Mesothelial cell of epicardium (in vitro differentiated cells): Measurements from ENCODE around the gene NID2. TPM values are rescaled to one million over a fixed set of nuclear protein-coding genes. Genes with fewer than 3 reads are reported as not detected.

Source experiments
- DNase-seq, 2 experiments: peaks; one replicate each; pipeline ENCODE4 v3.0.0; 2021; ENCODE audit warnings: low spot score in 2 of 2; ENCODE audit not compliant: unreplicated experiment in 2 of 2
- H3K27ac Mint-ChIP-seq: 2 replicates; pipeline ENCODE4 v1.8.0; 2021; ENCODE audit warnings: mixed read lengths
- H3K27me3 Mint-ChIP-seq: 2 replicates; pipeline ENCODE4 v1.8.0; 2021; ENCODE audit warnings: low read depth, mixed read lengths
- H3K36me3 Mint-ChIP-seq: 2 replicates; pipeline ENCODE4 v1.8.0; 2021; ENCODE audit warnings: mixed read lengths
- H3K4me1 Mint-ChIP-seq: 2 replicates; pipeline ENCODE4 v1.8.0; 2021; ENCODE audit warnings: mixed read lengths
- H3K4me3 Mint-ChIP-seq: 2 replicates; pipeline ENCODE4 v1.8.0; 2021; ENCODE audit warnings: mild to moderate bottlenecking, moderate library complexity, mixed read lengths
- H3K9me3 Mint-ChIP-seq: 2 replicates; pipeline ENCODE4 v1.8.0; 2021; ENCODE audit warnings: mixed read lengths
- total RNA-seq: library from RNA; stranded (reverse); gene quantifications from 3 replicates; pipeline ENCODE4 v1.2.1, GENCODE V29; 2021
- TF ChIP-seq, protein P1 (sequence below): fragments of 200-600 bp; sonication (generic); IDR thresholded peaks from one replicate; pipeline ENCODE4 v1.5.0; 2021; ENCODE audit warnings: antibody characterized with exemption; ENCODE audit not compliant: unreplicated experiment

Gene NID2
- total RNA-seq, 1 donor from 2014 or later, result 120 TPM

DNA sequence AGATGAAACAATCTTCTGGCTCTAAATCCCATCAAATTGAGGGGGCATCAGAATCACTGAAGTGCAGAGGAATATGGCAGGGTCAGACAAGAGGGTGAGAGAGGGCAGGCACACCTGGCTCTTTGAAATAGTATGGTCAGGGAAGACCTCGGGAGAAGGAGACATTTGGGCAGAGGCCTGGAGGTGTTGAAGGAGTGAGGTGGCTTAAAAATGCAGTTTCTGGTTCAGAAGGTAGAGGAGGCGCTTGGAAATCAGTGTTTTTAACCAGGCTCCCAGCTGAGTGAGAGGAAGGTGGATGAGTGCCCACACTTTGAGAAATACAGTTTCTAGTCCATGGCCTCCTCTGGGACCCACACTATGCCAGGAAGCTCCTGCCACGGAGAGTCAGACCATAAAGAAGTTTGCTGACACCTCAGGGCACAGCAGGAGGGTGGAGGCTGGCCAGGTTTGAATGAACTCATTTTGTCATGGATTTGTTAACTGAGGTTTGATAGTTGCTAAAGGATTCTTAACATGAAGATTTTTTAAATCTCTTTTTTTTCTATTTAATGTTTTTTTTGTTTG lies 20.1 kb downstream of the NID2 start:
- H3K4me3 Mint-ChIP-seq, result no peak overlapping the region
- peak overlapping the region; percentile 62 for H3K27ac Mint-ChIP-seq
- peaks cover 71% of the 10 kb centered on the region for H3K4me1 Mint-ChIP-seq
- H3K27me3 Mint-ChIP-seq, result no peaks in the 10 kb centered on the region
- DNase-seq, result no peak
- H3K9me3 Mint-ChIP-seq, result no peaks in the 10 kb centered on the region
- no peaks in the 10 kb centered on the region for H3K36me3 Mint-ChIP-seq
- TF ChIP-seq, protein P1, sequence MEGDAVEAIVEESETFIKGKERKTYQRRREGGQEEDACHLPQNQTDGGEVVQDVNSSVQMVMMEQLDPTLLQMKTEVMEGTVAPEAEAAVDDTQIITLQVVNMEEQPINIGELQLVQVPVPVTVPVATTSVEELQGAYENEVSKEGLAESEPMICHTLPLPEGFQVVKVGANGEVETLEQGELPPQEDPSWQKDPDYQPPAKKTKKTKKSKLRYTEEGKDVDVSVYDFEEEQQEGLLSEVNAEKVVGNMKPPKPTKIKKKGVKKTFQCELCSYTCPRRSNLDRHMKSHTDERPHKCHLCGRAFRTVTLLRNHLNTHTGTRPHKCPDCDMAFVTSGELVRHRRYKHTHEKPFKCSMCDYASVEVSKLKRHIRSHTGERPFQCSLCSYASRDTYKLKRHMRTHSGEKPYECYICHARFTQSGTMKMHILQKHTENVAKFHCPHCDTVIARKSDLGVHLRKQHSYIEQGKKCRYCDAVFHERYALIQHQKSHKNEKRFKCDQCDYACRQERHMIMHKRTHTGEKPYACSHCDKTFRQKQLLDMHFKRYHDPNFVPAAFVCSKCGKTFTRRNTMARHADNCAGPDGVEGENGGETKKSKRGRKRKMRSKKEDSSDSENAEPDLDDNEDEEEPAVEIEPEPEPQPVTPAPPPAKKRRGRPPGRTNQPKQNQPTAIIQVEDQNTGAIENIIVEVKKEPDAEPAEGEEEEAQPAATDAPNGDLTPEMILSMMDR, result no peak

DNA sequence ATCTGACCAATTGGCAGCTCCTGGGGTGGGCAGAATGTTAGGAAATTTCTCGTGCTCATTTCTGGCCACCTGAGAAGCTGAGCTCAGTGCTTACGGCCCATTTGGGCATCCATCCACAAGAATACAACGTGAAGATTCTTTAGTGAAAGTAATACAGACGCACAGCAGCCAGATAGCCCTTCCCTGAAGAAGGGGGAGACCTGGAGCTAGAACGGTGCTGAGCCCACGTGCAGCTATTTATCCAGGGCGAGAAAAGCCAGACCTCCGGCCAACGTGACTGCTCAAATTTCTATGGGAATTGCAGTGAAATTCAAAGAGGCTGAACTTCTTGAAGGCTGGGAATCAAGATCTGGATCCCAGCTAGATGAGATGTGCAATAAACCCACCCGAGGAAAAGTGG lies 20.7 kb downstream of the NID2 start:
- TF ChIP-seq, protein P1, result no peak
- no peak overlapping the region for H3K4me3 Mint-ChIP-seq
- no peaks in the 10 kb centered on the region for H3K27me3 Mint-ChIP-seq
- no peaks in the 10 kb centered on the region for H3K9me3 Mint-ChIP-seq
- no peaks in the 10 kb centered on the region for H3K36me3 Mint-ChIP-seq
- peaks cover 65% of the 10 kb centered on the region for H3K4me1 Mint-ChIP-seq
- DNase-seq, result no peak
- H3K27ac Mint-ChIP-seq, result no peak overlapping the region

DNA sequence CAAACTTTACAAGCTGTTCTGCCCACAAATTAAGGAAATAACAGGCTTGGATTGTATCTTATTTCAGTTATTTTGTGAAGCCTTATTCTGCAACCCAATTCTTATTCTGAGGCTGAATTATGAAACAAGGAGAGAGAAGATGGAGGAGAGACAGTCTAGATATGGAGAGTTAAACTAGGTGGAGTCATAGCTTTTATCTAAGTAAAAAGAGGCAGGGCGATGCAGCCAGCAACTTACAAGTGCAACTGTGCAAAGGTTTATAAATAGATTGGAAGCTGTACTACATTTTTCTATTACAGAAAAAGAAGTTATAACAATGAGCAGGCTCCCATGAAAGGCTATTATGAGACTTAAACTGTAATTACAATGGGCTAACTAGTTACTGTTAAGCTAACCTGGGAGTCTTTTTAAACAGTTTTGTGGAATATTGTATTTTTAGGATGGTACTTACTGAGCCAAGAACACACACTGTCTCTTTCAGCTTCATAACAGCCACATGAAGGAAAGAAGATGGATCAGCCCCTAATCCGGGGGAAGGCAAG lies 22.4 kb downstream of the NID2 start:
- Mint-ChIP-seq H3K36me3 (no peaks in the 10 kb centered on the region), H3K27me3 (no peaks in the 10 kb centered on the region), H3K9me3 (no peaks in the 10 kb centered on the region), H3K4me3 (no peak overlapping the region), H3K4me1 (peaks cover 48% of the 10 kb centered on the region), H3K27ac (no peak overlapping the region)
- DNase-seq, result no peak
- TF ChIP-seq, protein P1, result no peak

DNA sequence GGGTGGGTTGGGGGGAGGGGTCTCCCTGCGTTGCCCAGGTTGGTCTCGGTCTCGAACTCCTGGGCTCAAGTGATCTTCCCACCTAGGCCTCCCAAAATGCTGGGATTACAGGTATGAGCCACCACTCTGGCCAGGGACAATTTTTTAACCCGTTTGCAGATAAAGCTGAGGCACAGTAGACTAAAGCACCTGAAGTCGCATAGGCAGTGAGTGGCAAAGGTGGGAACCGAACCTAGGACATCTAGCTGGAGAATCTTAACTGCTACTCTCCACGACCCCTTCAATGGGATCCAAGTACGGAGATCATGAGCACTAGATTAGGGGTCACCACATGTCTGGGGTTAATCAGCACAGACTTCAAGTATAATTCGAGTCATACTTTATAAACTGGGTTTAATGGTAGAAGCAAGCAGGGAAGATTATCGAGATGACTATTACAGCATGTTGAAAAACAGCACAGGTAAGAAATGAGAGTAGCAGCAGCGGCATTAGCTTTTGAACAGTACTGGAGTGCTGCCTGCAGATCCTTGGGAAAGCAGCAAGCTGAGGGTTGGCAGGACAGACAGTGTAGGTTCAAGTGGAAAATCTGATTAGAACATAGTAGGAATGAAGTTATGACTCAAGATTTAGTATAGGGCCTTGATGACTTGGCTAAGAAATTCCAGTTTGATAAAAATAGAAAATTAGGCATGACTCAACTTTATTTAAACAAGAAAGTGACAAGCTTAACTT lies 23.9 kb downstream of the NID2 start:
- H3K4me1 Mint-ChIP-seq, result peaks cover 33% of the 10 kb centered on the region
- H3K27ac Mint-ChIP-seq, result peak overlapping the region; percentile 44

DNA sequence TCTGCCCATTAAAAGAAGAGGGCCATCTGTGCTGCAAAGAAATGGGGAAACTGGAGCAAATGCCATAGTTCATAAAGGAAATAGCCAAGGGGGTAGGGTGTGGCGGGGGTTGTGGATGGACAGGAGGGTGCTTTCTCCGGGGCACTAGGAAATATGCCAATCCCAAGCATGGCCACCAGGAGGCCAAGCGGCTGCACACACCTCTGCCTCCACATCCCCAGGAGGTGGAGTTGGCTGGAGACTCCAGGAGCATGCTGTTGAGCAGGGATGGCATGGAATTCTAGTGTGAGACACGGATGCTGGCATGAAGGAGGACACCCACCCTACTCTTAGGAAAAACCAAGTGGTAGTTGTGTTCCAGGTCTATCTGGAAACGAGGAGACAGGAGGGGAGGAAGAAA lies 25.2 kb downstream of the NID2 start:
- H3K27me3 Mint-ChIP-seq, result no peaks in the 10 kb centered on the region
- no peaks in the 10 kb centered on the region for H3K36me3 Mint-ChIP-seq
- DNase-seq, result peak in 1 of 2 experiments; percentile 49
- H3K27ac Mint-ChIP-seq, result no peak overlapping the region
- H3K4me3 Mint-ChIP-seq, result no peak overlapping the region
- TF ChIP-seq, protein P1, result peak; percentile 85
- H3K4me1 Mint-ChIP-seq, result peaks cover 24% of the 10 kb centered on the region
- no peaks in the 10 kb centered on the region for H3K9me3 Mint-ChIP-seq

More for the DNA sequence above, 23.9 kb downstream of the NID2 start:
- Mint-ChIP-seq H3K36me3 (no peaks in the 10 kb centered on the region), H3K4me3 (no peak overlapping the region), H3K27me3 (no peaks in the 10 kb centered on the region), H3K9me3 (no peaks in the 10 kb centered on the region)
- no peak for DNase-seq
- TF ChIP-seq, protein P1, result no peak
